Measurements from ENCODE around the gene CA10.

The CA10 gene

DNA sequence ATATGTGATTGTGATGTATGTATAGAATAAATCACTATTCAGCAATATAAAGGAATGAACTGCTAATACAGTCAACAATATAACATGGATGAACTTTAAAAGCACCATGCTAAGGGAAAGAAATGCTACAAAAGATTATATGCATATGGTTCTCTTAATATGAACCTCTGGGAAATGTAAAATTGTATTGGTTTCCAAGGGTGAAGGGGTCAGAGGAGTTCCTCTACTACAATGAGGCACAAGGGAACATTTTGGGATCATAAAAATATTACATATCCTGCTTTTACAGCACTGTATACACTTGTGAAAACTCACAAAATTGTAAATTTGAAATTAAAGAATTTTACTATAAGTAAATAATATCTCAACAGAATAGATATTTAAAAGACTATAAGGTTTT is 111.4 kb downstream of the CA10 start:
- DNase-seq (ENCODE audit: low spot score): no peak

- DNase-seq (ENCODE audit: low spot score): no peak
Observed at GRCh38 chr17:52041123-52041617, 117.3 kb downstream of the CA10 start.

- no peak for DNase-seq (ENCODE audit: low spot score)
Observed at GRCh38 chr17:52036416-52036815, 122.1 kb downstream of the CA10 start.

DNA sequence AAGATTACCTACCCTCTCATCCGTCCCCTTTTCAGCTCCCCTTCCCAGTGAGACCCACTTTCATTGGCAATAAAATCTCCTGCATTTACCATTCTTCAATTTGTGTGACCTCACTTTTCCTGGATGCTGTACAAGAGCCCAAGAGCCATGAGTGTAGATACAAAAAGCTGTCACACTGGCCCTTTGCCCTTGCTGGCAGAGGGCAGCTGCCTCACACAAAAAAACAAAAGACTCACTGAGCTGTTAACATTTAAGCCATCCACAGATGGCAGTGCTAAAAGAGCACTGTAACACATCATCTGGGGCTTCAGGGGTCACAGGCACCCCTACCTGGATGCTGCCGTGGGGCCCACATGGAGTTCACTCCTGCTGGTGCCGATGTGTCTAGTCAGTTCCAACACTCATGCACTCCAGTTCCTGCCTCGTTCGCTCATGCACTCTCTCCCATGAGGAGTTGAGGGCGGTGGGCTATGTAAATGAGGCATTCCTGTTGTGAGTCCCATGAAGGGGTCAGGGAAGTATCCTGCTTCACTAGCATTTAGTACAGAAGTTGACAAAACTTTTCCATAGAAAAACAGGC is 123.1 kb downstream of the CA10 start:
- DNase-seq (ENCODE audit: low spot score): no peak

DNA sequence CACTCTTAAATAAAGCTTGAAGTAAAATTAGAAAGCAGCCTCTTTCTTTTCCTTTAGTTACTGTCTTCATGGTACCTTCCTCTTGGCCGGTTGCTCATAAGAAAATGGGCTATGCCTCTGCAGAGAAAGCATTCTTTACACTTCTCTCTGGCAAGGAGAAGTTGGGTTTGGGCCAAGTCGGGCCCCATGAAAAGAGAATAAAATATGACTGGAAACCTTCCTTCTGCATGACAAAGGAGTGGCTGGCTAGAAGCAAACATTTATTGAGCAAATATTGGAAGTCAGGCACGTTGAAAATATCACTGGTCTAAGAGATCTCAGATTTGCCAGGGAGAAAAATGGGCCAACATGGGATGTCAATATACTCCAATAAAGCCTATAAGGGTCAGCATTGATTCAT is 126.1 kb downstream of the CA10 start:
- DNase-seq (ENCODE audit: low spot score): no peak

DNA sequence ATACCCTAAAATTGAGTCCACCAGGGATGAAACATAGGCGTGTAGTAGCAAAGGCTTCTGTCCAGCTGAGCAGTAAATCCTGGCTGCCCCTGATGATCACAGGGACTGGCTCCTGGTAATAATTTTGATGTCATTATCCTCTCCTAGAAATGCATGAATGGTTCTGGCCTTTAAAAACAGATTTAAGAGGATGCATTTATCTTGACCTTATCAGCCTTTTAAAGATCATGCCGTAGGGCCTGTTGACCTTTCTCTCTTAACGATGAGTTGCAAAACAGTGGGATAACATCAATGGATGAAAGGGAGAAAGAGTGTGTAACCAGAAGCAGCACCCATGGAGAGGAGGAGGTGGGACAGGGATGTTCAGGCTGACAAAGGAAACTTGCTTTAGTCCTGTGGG is 128.5 kb downstream of the CA10 start:
- no peak for DNase-seq (ENCODE audit: low spot score)

- DNase-seq (ENCODE audit: low spot score): no peak
Observed at GRCh38 chr17:52027620-52028295, 130.8 kb downstream of the CA10 start.

DNA sequence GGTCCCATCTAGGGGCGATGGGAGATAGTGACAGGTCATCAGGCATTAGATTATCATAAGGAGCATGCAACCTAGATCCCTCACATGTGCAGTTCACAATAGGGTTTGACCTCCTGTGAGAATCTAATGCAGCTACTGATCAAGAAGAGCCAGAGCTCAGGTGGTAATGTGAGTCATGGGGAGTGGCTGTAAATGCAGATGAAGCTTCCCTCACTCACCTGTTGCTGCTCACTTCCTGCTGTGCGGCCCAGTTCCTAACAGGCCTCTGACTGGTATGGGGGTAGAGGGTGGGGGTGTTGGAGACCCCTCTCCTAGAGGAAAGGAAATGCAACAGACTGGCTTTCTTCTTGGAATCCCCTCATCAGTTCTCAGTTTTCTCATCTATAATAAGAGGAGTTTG is 131.4 kb downstream of the CA10 start:
- no peak for DNase-seq (ENCODE audit: low spot score)

GRCh38 chr17:52026075-52026474 is 132.4 kb downstream of the CA10 start:
- no peak for DNase-seq (ENCODE audit: low spot score)

GRCh38 chr17:52025236-52025635 is 133.3 kb downstream of the CA10 start:
- no peak for DNase-seq (ENCODE audit: low spot score)

DNA sequence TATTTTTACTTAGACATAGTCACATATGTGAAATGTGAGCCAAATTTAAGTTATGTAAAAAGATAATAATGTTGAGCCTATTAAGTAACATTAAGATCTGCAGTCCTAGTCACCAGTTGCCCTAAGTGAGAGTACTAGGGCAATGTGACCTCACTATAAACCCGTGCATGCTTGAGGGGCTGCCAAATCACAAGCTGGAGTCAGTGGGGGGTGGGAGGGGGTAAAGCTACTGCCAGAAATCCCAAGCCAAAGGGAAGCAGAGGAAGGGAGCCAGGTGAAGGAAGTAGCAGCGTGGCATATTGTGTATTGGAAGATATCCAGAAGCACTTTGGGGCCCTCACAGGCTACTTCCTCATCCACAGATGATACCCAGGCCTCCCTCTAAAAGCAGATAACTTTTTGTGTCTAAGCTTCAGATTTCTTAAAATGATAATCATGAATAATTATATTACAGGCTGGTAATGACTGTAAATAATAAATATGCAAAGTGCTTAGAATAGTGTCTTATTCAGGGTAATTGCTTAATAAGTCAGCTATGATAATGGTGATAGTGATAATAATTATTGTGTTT is 134.1 kb downstream of the CA10 start:
- DNase-seq (ENCODE audit: low spot score): peak; percentile 69

DNA sequence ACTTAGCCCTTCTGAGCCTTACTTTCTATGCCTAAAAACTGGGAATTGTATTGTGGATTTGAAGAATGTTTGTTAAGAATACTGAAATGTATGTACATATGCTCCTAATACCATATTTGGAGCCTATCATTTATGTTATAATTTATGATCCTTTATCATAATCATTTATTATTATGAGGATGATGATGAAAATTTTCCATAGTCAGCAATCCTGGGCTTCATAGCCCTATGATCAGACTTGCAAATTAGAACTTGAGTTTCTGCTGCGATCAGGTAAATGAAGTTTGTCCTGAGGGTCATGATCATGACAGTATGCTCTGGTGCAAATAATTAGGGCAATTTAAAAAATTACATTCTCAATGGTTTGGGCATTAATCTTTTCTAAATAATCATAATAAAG is 147.4 kb downstream of the CA10 start:
- DNase-seq (ENCODE audit: low spot score): no peak

DNA sequence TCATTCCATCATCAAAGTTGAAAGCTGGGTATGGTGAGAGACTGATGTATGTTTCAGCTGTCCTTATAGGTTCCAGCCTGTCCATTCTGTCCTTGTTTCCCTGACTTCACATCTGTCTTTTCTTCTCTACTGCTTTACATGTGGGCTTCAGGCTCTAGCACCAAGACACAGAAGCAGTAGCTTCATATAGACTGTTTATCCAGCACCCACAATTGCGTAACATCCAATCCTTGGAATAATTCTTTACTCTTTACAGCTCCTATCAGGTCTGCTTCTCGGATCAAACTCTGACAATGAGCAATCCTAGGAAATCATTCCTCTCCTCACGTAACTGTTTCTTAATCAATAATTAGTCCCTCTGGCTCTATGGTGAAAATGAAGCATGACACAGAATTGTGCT is 158.9 kb downstream of the CA10 start:
- no peak for DNase-seq (ENCODE audit: low spot score)

- DNase-seq (ENCODE audit: low spot score): no peak
Observed at GRCh38 chr17:51997723-51998122, 160.8 kb downstream of the CA10 start.

- no peak for DNase-seq (ENCODE audit: low spot score)
Observed at GRCh38 chr17:51995797-51996403, 162.6 kb downstream of the CA10 start.

- DNase-seq (ENCODE audit: low spot score): no peak
Observed at GRCh38 chr17:51992864-51993416, 165.6 kb downstream of the CA10 start.

GRCh38 chr17:51971121-51971520 is 187.4 kb downstream of the CA10 start:
- DNase-seq (ENCODE audit: low spot score): no peak

DNA sequence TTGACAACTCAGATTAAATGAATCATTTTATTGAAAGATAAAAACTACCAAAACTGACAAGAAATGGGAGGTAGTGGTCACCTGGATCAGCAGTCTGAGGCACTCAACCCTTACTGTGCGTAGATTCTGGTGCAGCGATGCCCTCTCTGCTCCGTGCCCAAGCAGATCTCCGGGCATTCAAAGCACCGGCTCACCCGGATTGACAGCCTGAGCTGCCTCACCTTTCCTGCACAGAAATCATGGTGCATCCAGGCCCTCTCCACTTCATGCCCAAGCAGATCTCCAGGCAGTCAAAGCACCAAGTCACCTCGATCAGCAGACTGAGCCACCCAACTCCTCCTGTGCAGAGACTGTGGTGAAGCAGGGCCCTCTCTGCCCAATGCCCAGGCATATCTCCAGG is 196.8 kb downstream of the CA10 start:
- DNase-seq (ENCODE audit: low spot score): no peak

DNA sequence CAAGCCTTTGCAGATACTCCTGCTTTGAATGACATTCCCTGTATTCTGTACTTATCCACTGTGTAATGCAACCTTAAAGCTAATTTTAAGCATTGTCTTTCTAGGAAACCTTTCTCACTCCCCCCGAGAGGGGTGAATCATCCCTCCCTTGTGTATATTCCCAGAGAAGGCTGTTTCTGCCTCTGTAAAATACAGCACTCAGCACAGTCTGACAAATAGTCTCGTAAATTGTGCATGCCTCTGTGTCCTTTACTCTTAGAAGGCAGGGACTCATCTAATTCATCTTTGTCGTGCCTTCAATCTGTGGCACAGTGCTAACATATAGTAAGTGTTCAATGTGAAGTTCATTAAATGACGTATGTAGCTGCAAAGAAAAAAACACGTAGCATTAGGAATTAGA is 200.7 kb downstream of the CA10 start:
- no peak for DNase-seq (ENCODE audit: low spot score)

- DNase-seq (ENCODE audit: low spot score): no peak
Observed at GRCh38 chr17:51955245-51955644, 203.3 kb downstream of the CA10 start.

DNA sequence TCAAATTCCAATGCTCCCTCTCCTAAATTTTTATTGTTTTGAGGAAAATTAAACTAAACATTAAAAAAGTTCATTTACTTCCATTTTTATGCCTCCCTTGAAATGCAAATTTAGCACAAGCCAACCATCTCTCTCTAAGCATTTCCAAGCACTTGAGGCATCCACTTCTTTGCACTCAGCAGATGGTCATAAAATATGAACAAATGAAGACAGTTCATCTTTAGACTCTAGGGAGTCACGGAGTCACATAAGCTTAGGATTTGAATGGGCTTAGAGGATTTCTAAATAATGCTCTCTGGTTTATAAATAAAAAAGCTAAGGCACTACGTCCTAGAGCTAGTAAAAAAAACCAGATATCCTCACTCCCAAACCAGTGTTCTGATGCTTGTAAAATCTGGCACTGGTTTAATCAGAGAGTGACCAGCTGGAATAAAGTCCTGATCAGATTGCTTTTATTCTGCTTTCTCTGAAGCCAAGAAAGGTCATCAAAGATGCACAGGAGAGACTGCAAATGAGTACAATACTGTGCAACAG is 204.2 kb downstream of the CA10 start:
- DNase-seq (ENCODE audit: low spot score): peak; percentile 51

- no peak for DNase-seq (ENCODE audit: low spot score)
Observed at GRCh38 chr17:51951741-51952140, 206.8 kb downstream of the CA10 start.

DNA sequence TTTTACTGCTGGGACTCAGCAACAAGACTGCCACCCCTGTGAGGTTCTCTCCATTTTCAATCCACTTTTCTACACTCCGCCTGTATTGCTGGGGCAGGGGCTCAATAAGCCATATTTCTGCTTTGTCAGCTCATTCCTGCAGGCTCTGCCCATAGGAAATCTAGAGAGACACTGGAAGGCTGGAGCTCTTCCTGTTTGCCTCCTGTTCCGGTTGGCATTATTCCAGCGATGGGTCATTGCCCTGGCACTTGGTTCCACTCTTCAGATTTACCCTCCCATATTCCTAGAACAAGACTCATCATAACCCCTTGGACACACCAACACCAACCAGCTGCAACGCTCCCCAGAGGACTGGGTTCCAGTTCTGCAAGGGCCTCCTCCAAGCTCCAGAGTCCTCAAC is 210.4 kb downstream of the CA10 start:
- no peak for DNase-seq (ENCODE audit: low spot score)

Measured in D341Med (cell line).